HepG2 (cell line): ENCODE results near the gene REEP3. TPM values are rescaled to one million over a fixed set of nuclear protein-coding genes. Genes with fewer than 3 reads are reported as not detected.

Source experiments
- ATAC-seq: fragments of 200-7000 bp; cut with Tn5 transposase; 3 replicates; pipeline ENCODE4 v1.9.1; 2020; ENCODE audit warnings: mild to moderate bottlenecking, moderate library complexity
- BruUV-seq: library from RNA; stranded (reverse); fragments of 400-500 nt; replicated peaks from 2 replicates; lab custom pipeline; 2021; lab: Mats Ljungman, UMichigan
- CTCF ChIA-PET: fragments of 300-600 bp; formaldehyde crosslinking; extraction: SDS; loops from one replicate; lab custom pipeline; 2021; ENCODE audit warnings: low total read pairs, inconsistent platforms, low intra/inter-chr PET ratio; lab: Yijun Ruan, JAX
- POLR2A ChIA-PET: fragments of 350-600 bp; sonication (Branson Sonifier 250); formaldehyde crosslinking; loops from one replicate; lab custom pipeline; 2020; ENCODE audit warnings: antibody characterized with exemption, inconsistent platforms; lab: Yijun Ruan, JAX
- DNase-seq: peaks from one replicate; pipeline ENCODE4 v3.0.0-alpha.2; 2015; ENCODE audit warnings: low spot score
- FAIRE-seq: peaks from 3 replicates; lab custom pipeline; 2011; peaks lifted over from hg19 to GRCh38; lab: Jason Lieb, UNC
- H2AFZ ChIP-seq: one replicate; pipeline ENCODE4 v1.6.1; 2011; ENCODE audit warnings: low read length, inconsistent platforms
- H3K27ac ChIP-seq: fragments of 300-600 bp; 3 replicates; pipeline ENCODE4 v1.8.0; 2011; ENCODE audit warnings: mixed run types, mild to moderate bottlenecking, mixed read lengths, low read length, inconsistent platforms; ENCODE audit not compliant: insufficient read depth; ENCODE audit errors: extremely low read length
- H3K27me3 ChIP-seq, 2 experiments: fragments of 200-600 bp in 1 of 2; 2 replicates in 1 of 2; 3 replicates in 1 of 2; pipeline versions ENCODE4 v1.6.0 to v1.8.0; 2011; ENCODE audit warnings: low read length in 2 of 2, mild to moderate bottlenecking in 2 of 2, moderate library complexity in 2 of 2, inconsistent platforms in 1 of 2; ENCODE audit not compliant: insufficient read depth in 2 of 2, control insufficient read depth in 1 of 2
- H3K36me3 ChIP-seq, 2 experiments: fragments of 200-600 bp in 1 of 2; replicated peaks in 1 of 2; 2 replicates in 1 of 2; 3 replicates in 1 of 2; pipeline versions ENCODE4 v1.5.1 to v1.8.0; 2011; ENCODE audit warnings: low read length in 2 of 2, inconsistent platforms in 1 of 2; ENCODE audit not compliant: insufficient read depth in 2 of 2, control insufficient read depth in 1 of 2
- H3K4me1 ChIP-seq: 2 replicates; pipeline ENCODE4 v1.5.1; 2012; ENCODE audit warnings: low read length, inconsistent platforms; ENCODE audit not compliant: insufficient read depth
- H3K4me2 ChIP-seq: 2 replicates; pipeline ENCODE4 v1.6.0; 2011; ENCODE audit warnings: low read depth, low read length, inconsistent platforms
- H3K4me3 ChIP-seq, 3 experiments: fragments of 200-600 bp in 1 of 3; sonication (generic), shearing (Covaris generic) in 1 of 3; replicated peaks in 1 of 3; 2 replicates each; pipeline ENCODE4 v1.5.1; 2011 to 2016; ENCODE audit warnings: low read length in 3 of 3, inconsistent platforms in 2 of 3, low read depth in 2 of 3, mild to moderate bottlenecking in 2 of 3, control low read depth in 1 of 3, mixed read lengths in 1 of 3; ENCODE audit not compliant: insufficient read depth in 1 of 3
- H3K79me2 ChIP-seq: one replicate; pipeline ENCODE4 v1.6.1; 2011; ENCODE audit warnings: low read length, inconsistent platforms; ENCODE audit not compliant: insufficient read depth
- H3K9ac ChIP-seq: 2 replicates; pipeline ENCODE4 v1.6.0; 2011; ENCODE audit warnings: mild to moderate bottlenecking, low read depth, low read length, inconsistent platforms; ENCODE audit not compliant: insufficient read depth
- H3K9me3 ChIP-seq: 2 replicates; pipeline ENCODE4 v1.5.1; 2012; ENCODE audit warnings: mild to moderate bottlenecking, low read length
- H4K20me1 ChIP-seq: 2 replicates; pipeline ENCODE4 v1.6.0; 2011; ENCODE audit warnings: inconsistent platforms, mild to moderate bottlenecking, low read length, moderate library complexity; ENCODE audit not compliant: insufficient read depth
- ARID2 ChIP-seq: sonication (generic); formaldehyde crosslinking; IDR thresholded peaks from 2 replicates; pipeline ENCODE4 v1.8.1; 2022; ENCODE audit warnings: mild to moderate bottlenecking, missing genetic modification reagents, borderline replicate concordance
- FOXO1 ChIP-seq: sonication (generic); formaldehyde crosslinking; IDR thresholded peaks from 2 replicates; pipeline ENCODE4 v1.4.0; 2020; ENCODE audit warnings: missing genetic modification reagents
- MED1 ChIP-seq: sonication (generic); formaldehyde crosslinking; IDR thresholded peaks from 2 replicates; pipeline ENCODE4 v1.4.0; 2020; ENCODE audit warnings: missing genetic modification reagents
- NFKBIZ ChIP-seq: IDR thresholded peaks from 2 replicates; pipeline ENCODE4 v1.6.1; 2018; ENCODE audit warnings: missing genetic modification reagents, missing compliant biosample characterization
- XRCC5 ChIP-seq: fragments of 200-400 bp; formaldehyde crosslinking; optimal IDR thresholded peaks from 2 replicates; pipeline ENCODE3; 2017; ENCODE audit warnings: mild to moderate bottlenecking, low read length
- ZNF431 ChIP-seq: sonication (generic); formaldehyde crosslinking; IDR thresholded peaks from 2 replicates; pipeline ENCODE4 v1.9.0; 2022; ENCODE audit warnings: missing genetic modification reagents, low read depth, mild to moderate bottlenecking, borderline replicate concordance
- ZNF816 ChIP-seq: sonication (generic); formaldehyde crosslinking; IDR thresholded peaks from 2 replicates; pipeline ENCODE4 v1.8.0; 2022; ENCODE audit warnings: missing genetic modification reagents, mild to moderate bottlenecking, borderline replicate concordance
- WGBS: methylation state at CpG from one replicate; pipeline ENCODE4 v1.1.6; 2017; ENCODE audit warnings: low lambda C conversion rate; 5-methylcytosine and 5-hydroxymethylcytosine counted together
- in situ Hi-C: cut with HindIII; loops from 2 replicates; pipeline ENCODE4 v1.10.0; 2017; ENCODE audit warnings: low pct_unique_long_range_greater_than_20kb; ENCODE audit not compliant: extremely low pct_ligation_motif_present
- intact Hi-C: fragments of 100-400 bp; cut with micrococcal nuclease; formaldehyde crosslinking; loops from one replicate; pipeline ENCODE4 v1.10.0; 2022; ENCODE audit not compliant: unreplicated experiment
- polyA plus RNA-seq, 8 experiments: library from polyadenylated mRNA; depleted of rRNA in 3 of 8; stranded (reverse) in 7 of 8; unstranded in 1 of 8; fragments of >200 nt; fragmentation: Illumina TruSeq in 4 of 8; extraction: Trizol in 4 of 8; gene quantifications; 2 replicates each; pipeline versions ENCODE4 v1.2.1 to v1.2.3, GENCODE V29; 2011 to 2016; ENCODE audit warnings: low read depth in 4 of 8, missing spikeins in 1 of 8, mixed read lengths in 1 of 8; ENCODE audit not compliant: insufficient read depth in 1 of 8
- total RNA-seq, 5 experiments: library from RNA; depleted of rRNA; stranded (reverse); fragments of >200 nt; fragmentation: Illumina TruSeq; extraction: Trizol; gene quantifications; 2 replicates each; pipeline ENCODE4 v1.2.3, GENCODE V29; 2016; ENCODE audit warnings: low read depth in 1 of 5
- TF ChIP-seq, protein P1 (sequence below): sonication (generic); formaldehyde crosslinking; IDR thresholded peaks from 2 replicates; pipeline ENCODE4 v1.8.0; 2022; ENCODE audit warnings: missing genetic modification reagents, mild to moderate bottlenecking, borderline replicate concordance
- TF ChIP-seq, protein P2 (sequence below): IDR thresholded peaks from 2 replicates; pipeline ENCODE4 v1.6.1; 2012; ENCODE audit warnings: inconsistent platforms
- TF ChIP-seq, protein P3 (sequence below): sonication (generic); formaldehyde crosslinking; IDR thresholded peaks from 2 replicates; pipeline ENCODE4 v1.4.0; 2020; ENCODE audit warnings: missing genetic modification reagents, low read depth, mild to moderate bottlenecking, borderline replicate concordance

REEP3 gene
- total and polyA plus RNA-seq, 2 of the 13 experiments (the other 11 are each of a cell fraction or from before 2014, with no cell fraction given) = 7.1 to 31.4 TPM

DNA sequence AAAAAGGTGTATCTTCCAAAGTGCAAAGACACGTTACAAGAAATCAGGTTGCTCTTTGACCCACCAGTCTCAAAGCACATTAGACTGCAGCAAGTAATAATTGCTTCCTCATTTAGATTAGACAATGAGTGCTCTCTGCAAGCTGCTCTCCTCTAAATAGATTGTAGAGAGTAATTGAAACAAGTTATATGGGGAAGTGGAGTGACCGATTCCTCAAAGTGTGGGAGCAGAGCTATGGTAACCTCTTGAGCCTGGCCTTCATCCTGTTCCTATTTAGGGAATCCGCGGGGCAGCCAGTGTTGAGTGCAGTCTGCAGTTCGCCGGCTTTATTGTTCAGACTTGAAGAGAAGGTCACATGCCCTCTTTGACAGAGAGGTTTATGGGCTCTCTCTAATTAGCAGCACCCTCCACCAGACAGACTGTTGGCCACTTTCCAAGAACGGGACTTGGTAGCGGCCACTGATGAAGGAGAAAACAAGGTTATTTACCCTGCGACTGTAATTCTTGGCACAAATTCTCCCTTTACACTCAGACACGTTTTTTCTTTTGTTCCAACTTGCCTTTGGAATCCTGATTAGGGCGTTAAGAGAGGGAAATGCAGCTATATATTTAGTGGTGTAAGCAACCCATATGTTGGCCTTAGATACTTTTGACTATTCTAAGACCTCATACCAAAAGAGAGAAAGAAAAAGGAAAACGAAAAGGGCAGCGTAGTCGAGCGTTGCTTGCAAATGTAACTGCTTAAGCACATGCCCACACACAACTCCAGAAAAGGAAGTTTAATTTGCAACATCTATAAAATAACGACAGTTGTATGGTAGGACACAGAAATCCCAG is 107.5 kb downstream of the REEP3 start (continued):
- TF ChIP-seq, protein P1, sequence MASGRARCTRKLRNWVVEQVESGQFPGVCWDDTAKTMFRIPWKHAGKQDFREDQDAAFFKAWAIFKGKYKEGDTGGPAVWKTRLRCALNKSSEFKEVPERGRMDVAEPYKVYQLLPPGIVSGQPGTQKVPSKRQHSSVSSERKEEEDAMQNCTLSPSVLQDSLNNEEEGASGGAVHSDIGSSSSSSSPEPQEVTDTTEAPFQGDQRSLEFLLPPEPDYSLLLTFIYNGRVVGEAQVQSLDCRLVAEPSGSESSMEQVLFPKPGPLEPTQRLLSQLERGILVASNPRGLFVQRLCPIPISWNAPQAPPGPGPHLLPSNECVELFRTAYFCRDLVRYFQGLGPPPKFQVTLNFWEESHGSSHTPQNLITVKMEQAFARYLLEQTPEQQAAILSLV (CRISPR knock-in tag) = no peak
- no peak for TF ChIP-seq FOXO1

DNA sequence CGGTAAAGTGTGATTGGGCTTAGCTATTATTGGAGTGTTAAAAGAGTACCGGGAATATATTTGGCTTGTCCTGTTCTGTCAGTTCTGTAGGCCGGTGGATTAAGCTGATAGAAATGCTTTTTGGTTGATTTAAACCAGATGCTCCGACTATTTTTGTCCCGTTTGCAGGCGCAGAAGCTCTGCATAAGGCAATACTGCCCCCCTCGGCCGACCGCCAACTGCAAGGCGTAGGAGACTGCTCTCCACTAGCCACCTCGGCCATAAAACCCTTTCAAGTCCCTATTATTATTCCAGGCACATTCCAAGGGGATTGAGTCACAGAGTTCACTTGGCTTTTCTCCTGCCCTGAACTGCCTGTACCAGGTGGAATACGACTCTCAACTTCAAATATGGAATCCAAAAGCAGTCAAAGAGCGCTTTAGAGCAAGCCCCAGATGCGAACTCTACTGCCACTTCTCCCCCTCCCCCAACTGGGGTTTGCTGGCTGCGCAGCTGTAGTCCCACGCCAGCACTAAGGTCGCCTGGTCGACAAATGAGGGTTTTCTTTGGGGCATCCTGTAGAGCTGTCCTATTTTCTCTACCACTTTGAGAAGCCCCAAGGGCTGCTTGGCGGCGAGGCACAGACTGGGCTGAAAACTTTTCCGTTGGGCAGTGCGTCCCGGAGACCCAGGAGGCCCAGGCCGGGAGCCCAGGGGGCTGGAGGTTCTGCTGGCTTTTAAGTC is 108.3 kb downstream of the REEP3 start:
- in situ Hi-C loops (loop anchor here (5.0 to 10.0 kb wide), 3 partner anchors 85 to 462 kb away; no protein-coding TSS in a partner anchor), intact Hi-C loops (loop anchor here (1.0 to 2.0 kb wide), 4 partner anchors 137 to 412 kb away; no protein-coding TSS in a partner anchor)
- Histone ChIP-seq H3K9me3 (no peaks in the 10 kb centered on the region), H4K20me1 (no peaks in the 10 kb centered on the region), H3K4me2 (peak overlapping the region; percentile 99), H3K4me3 (peak overlapping the region; percentile 70 to 85 (median 75)), H3K9ac (peak overlapping the region; percentile 63), H3K79me2 (no peaks in the 10 kb centered on the region), H3K27ac (peak overlapping the region; percentile 60), H3K36me3 (no peaks in the 10 kb centered on the region), H3K4me1 (peaks cover 30% of the 10 kb centered on the region), H3K27me3 (no peaks in the 10 kb centered on the region; a peak in 1 of 5 replicates), H2AFZ (peak overlapping the region; percentile 97)
- ChIA-PET POLR2A (interaction anchor here (2.6 to 3.2 kb wide), 3 partner anchors 164 to 462 kb away, joined by 7 to 27 read pairs (median 7); partner anchors contain the start of gene JMJD1C), CTCF (interaction anchor here (1.3 to 1.5 kb wide), 2 partner anchors 413 to 463 kb away, joined by 6 to 19 read pairs; no protein-coding TSS in a partner anchor)
- WGBS = 0% methylated on average over 15 of the region's 24 CpGs
- peak; percentile 44 for FAIRE-seq
- TSS peak; percentile 96 for BruUV-seq
- DNase-seq = peak; percentile 76
- ATAC-seq = peak; percentile 89
- TF ChIP-seq NFKBIZ (no peak), XRCC5 (peak; percentile 84), ZNF816 (CRISPR knock-in tag) (peak; percentile 23; the same call in 1 of the 2 replicates), ARID2 (CRISPR knock-in tag) (0 out of 2 replicates have a peak, but pooled peaks have one; percentile 49), MED1 (CRISPR knock-in tag) (peak; percentile 22; the same call in 1 of the 2 replicates), ZNF431 (0 out of 2 replicates have a peak, but pooled peaks have one; percentile 29)
- TF ChIP-seq, protein P2, sequence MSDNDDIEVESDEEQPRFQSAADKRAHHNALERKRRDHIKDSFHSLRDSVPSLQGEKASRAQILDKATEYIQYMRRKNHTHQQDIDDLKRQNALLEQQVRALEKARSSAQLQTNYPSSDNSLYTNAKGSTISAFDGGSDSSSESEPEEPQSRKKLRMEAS = 0 out of 2 replicates have a peak, but pooled peaks have one; percentile 26
- TF ChIP-seq, protein P3, sequence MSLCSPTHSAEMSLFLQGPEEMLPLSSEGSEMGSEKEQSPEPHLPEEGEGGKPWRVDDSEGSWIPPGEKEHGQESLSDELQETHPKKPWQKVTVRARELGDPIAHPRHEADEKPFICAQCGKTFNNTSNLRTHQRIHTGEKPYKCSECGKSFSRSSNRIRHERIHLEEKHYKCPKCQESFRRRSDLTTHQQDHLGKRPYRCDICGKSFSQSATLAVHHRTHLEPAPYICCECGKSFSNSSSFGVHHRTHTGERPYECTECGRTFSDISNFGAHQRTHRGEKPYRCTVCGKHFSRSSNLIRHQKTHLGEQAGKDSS (CRISPR knock-in tag) = 0 out of 2 replicates have a peak, but pooled peaks have one; percentile 30
